ENCODE results near the gene SIRPG.
"Not testable (repeated sequence)": the region's sequence is repeated elsewhere in the genome, so short reads cannot be mapped to it uniquely, and the experiment has no call there.

SIRPG gene

DNA sequence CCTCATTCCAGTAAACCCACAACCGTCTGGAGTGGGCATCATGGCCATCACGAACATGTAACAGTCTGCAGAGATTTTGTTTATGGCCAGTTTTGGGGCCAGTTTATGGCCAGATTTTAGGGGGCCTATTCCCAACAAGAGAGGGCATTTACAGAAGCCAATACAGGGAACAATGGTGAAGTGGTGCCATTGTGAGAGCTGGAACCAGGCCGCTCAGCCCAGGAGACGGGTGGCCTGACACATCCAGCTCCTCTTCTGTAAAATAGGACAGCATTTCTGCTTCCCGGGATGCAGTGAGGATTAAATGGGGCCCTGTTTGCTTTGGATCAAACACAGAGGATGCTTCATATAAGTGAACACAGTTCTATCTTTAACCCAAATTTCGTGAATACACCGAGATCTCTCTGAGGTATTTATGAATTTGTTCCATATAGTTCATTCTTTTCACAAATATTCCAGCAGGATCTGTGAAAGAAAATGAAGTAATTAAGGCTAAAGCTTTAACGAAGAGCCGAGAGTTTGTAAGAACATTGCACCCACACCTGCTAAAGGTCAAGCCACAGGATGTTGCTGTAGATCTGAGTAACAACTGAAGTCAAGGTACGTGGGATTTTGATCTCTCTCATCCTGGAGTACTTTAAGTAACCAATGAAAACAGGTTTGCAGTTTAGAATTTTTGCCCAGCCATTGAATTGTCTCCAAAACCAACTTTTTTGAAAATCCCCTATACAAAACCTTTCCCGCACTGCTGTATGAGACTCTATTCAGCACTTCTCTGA lies 14.5 kb upstream of the SIRPG start:
- DNase-seq (ENCODE audit: low read depth) = no peak

DNA sequence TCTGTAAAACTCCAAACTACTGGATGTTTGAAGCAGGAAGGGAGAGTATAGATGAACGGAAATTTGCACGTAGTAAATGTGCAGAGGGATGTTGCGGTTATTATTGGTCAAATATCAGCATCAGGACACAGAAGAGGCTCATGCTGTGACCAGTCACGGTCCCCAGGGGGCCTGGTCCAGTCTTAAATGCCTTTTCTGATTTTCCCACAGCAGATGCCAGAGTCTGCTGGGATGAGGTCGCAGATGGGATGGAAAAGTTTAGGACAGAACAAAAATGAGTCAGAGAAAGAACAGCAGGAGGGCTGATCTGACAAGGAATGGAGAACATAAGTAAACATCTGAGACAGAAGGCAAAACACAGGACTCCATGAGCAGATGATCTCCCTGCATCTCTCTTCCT lies 11.7 kb upstream of the SIRPG start:
- no peak for DNase-seq (ENCODE audit: low read depth)

DNA sequence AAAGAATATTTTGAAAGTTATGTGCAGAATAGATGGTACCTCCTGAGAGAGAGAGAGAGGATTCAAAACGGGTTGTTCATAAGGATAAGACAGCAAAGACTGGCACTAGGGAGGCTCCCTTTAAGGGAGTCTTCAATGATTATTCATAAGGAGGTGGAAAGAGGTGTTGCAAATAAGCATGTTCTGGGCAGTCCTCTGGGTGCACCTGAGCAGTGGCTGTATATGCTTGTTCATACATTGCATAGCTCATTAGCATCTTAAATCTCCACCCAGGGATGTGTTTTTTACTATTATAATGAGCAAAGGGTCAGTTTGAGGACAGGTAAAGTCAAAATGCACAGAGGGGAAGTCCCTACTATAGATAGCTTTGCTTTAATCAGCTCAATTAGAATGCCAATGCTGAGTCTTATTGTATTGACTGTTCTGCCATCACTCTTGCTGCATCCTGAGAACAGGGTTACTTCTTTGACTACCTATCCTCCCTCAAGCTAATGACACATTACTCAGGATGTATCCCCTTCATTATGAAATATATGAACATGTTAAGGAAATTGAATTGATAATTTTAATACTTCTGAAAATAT lies 10.0 kb upstream of the SIRPG start:
- no peak for DNase-seq (ENCODE audit: low read depth)

DNA sequence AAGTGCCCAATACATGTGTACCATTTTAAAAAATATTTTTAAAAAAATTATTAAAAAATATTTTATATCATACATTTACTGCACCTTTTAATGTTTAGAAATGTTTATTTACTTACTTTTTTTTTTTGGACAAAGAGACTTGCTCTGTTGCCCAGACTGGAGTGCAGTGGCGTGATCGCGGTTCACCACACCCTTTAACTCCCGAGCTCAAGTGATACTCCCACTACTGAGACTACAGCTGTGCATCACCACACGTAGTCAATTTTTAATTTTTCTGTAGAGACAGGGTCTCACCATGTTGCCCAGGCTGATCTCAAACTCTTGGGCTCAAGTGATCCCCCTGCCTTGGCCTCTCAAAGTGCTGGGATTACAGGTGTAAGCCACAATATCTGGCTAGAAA lies 9.2 kb upstream of the SIRPG start:
- no peak for DNase-seq (ENCODE audit: low read depth)

DNA sequence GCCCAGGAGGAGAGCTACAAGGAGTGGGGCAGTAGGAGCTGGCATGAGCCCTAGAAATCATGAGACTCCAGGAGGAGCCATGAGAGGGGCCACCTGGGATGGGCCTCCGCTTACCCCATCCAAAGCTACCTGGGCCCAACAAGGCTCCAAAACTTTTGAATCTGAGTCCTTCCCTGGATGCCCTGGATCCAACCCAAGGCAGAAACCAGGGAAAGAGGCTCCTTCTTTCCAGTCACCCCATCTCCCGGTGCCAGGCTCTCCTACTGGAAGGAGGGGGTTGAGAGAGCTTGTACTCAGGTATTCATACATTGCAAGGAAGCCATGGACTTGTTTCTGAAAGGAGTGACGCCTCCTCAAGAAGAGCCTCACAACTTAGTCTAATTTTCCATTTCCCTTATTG lies 7.8 kb upstream of the SIRPG start:
- no peak for DNase-seq (ENCODE audit: low read depth)

DNA sequence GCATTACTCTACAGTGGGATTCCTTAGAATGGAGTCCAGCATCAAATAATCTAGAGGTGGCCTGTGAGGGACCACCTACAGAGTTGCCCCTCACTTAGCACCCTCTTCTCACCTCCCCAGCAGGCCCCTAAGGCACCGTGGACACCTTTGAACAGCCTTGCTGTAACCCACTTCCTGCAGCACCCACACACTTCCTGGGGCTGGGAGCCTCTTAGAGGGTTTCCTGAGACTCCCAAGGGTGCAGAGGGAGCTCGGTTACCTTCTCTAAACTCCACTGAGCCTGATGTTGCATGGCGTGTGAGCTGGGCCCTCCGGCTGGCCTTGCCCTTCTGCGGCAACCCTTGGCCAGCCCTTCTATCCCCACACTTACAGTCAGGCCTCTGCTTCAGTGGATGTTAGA lies 7.3 kb upstream of the SIRPG start:
- DNase-seq (ENCODE audit: low read depth) = no peak

DNA sequence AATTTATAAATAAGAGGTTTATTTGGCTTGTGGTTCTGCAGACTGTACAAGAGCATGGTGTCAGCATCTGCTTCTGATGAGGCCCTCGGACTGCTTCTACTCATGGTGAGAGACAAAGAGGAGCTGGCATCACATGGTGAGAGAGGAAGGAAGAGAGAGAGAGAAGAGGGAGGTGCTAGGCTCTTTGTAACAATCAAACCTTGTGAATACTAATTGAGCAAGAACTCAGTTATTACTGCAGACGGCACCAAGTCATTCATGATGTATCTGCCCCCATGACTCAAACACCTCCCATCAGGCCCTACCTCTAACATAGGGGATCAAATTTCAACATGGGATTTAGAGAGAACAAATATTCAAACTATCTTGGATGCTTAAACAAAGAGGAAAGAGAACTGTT lies 6.3 kb upstream of the SIRPG start:
- no peak for DNase-seq (ENCODE audit: low read depth)

DNA sequence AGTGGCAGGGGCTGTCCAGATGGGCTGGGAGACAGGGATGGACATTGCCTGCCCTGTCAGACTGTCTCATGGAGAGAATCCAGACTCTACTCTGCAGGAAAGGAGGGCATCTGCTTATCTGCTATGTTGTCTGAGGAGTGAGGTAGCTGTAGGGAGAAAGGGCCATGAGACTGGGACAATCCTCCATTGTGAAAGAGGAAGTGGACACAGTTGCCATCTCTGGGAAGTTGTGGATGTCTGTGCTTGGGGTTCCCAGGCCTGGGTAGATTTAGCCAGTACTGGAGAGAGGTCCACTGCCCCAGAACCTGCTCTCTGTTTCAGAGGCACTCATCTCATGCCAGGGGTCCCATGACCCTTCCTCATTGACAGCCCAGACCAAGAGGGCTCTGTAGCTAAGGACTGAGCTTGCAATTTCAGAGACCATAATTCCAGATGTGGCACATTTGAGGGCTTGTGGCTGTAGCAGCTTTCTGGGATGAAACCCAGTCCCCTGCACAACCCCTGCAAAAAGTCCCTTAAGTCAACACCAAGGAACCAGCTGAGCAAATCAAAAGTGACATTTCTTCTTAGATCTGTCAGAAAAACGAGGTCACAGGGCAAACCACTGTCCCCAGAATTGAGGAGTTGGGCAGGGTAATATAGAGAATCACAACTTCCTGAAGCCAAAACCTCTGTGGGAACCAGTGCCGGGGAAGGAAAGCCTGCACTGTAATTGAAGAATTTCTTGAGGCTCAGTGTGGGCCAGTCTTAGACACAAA lies 4.1 kb upstream of the SIRPG start:
- no peak for DNase-seq (ENCODE audit: low read depth)

DNA sequence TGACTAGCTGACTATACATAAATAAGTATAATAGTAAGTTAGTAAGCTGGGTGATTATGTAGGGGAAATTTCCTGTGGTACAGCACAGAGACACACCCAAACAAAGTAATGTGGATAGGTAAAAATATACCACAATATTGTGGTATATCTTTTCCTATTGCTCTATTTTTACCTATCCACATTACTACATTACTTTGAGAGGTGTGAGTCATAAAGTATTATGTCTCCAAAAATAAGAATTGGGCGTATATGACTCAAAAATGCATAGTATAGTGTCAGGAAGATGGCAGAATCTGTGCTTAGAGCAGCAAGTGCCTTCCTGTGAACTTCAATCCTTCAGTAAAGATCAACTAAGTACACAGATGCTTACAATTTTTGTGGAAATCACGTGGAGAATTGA lies 2.7 kb upstream of the SIRPG start:
- DNase-seq (ENCODE audit: low read depth) = no peak

DNA sequence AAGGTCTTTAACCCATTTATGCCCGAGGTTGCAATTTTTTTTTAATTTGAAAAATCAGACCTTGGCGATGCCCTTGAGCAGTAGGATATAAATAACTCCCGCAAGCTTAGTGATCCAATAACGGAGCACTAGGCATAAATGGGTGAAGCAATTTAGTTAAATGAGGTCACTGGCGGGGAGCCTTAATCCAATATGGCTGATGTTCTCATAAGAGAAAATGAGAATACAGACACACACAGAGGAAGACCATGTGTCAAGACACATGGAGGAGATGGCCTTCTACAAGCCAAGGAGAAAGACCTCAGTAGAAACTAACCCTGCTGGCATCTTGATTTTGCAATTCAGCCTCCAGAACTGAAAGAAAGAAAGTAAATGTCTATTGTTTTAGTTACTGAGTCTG lies 735 bp downstream of the SIRPG start:
- DNase-seq (ENCODE audit: low read depth) = no peak

DNA sequence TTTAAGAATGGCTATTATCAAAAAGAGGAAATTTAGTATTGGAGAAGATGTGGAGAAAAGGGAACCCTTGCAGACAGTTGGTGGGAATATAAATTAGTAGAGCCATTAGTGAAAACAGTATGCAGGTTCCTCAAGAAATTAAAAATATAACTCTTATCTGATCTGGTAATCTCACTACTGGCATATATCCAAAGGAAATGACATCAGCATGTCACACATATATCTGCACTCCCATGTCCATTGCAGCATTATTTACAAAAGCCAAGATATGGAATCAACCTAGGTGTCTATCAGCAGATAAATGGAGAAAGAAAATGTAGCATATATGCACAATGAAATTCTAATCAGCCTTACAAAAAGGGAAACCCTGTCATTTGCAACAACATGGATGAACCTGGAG lies 2.6 kb downstream of the SIRPG start:
- DNase-seq (ENCODE audit: low read depth) = no peak

DNA sequence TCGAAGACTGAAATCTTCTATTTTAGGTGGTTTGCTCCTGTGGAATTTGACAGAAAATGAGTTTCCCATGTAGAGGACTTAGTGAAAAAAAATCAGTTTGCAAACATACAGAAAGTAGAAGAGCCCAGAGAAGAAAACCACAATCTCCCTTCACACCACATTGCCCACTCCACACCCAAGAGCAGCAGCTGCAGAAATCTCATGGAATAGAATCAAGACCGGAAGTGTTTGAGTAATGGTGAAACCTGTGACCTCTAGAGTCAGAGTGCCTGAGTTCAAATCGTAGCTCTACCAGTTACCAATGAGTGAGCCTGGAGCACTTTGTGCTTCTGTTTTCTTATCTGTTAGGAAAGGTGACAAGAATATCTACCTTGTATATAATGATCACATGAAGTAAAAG lies 4.6 kb downstream of the SIRPG start:
- no peak for DNase-seq (ENCODE audit: low read depth)

DNA sequence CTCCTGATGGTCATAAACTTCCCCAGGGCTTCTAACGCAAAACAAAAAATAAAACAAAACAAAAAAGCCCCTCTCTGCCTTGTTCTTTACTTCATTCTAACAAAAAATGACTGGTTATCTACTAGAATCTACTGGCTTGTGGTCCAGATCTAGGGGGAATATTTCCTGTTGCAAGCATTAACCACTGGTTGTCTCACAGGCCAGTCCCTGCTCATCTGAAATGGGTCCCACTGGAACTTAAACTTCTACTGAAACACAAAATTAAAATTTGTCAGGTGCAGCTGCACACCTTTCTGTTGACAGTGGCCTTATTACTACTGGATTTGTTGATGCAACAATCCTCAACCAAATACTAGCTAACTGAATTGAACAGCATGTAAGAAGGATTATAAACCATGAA lies 5.5 kb downstream of the SIRPG start:
- no peak for DNase-seq (ENCODE audit: low read depth)

DNA sequence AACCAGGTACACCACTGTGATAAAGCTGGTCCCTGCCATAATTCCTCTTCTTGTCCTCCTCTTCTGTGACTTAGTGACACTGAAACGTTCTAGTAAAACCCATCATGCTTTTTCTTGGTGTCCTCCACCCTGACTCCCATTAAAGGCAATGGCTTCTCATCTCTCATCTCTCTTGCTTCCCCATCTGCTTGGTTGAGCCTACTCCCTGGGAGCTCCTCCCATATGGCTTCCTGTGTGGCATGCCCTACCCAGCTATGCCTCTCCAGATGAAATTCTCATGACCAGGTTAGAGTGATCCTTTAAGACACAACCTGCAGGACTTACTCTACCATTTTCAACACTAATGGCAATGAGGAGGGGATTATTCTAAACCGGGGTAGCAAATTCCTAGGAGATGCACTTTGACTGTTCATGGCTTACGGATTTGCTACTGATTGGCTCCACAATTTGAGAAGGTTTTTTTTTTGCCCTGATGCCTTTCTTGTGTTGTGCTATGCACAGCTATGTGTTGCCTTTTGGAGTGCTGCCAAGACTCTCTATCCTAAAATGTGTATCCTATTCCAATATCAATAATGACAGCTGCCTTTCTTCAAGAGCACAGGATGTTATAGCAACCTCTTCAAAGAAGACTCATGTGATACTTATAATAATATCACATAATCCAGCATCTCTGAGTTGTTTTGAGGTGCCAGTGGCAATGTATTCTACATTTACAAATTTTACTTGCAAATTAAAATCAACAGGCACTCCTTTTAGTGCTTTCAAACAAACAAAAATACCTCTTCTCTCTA lies 6.1 kb downstream of the SIRPG start:
- no peak for DNase-seq (ENCODE audit: low read depth)

DNA sequence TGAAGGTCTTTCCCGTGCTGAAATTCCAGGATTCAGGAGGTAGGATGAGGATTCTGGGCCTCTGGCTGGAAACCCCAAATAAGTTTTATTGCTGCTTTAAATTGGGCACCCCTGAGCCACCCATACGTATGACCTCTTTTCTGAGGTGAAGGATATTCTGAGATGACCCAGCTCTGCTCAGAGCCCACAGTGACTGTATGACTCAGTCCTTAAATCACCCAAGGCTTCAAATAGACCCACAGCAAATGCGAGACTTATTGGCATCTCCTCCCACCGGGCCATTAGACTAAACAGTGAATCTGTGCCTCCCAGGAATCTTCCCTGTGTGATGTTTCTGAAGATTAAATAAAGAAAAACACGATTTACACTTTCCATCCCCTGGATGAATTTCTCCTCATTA lies 9.5 kb downstream of the SIRPG start:
- no peak for DNase-seq (ENCODE audit: low read depth)

DNA sequence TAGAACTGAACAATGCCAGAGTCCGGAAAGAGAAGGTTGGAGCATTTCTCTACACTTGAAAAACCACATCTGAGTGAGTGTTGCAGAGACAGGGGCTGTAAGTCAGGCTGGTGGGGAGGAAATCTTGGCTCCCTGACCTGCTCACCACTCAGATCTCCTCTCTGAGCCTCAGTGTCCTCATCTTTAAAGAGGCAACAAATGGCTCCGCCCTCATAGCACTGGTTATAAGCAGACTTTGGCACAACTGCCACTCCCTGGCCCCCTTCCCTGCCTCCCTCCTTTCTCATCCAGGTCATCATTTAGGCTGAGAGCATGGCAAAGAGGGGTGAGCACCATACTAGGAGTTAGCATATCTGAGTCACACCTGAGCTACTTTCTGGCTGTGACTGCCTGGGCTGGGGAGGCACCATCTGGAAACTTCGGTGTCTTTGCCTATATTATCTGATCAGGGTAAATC lies 10.6 kb downstream of the SIRPG start:
- no peak for DNase-seq (ENCODE audit: low read depth)

DNA sequence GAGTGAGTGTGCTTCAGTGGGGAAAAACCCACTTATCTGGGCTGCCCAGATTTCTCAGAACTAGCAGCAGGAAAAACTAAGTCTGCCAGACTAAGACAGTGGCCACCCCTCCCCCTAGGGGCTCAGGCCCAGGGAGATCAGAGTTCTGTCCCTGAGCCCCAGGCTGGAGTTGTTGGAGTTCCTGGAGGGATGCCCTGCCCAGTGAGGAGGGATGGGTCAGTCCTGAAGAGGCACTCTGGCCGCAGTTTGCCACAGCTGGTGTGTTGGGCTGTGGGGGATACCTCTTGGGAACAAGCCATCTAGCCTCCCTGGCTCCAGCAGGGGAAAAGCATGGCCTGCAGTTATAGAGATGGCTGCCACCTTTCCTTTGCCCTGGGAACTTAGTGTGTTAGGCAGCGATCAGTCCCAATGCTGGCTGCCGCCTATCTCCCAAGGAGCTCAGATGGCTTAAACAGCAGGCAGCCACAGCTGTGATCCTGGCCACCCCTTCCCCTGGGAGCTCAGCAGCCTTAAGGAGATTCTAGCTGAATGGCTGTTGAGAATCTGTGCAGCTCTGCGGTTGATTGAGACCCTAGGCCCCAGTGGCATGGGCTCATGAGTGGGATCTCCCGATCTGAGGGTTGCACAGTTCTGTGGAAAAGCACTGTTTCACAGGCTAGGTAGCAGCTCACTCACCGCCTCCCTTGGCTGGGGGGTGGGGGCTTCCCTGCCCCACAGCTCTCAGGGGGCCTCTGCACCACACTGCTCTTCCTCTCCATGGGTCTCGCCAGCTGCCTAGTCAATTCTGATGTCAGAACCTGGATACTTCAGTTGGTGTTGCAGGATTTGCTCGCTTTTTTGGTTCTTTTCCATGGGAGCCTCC lies 13.2 kb downstream of the SIRPG start:
- DNase-seq (ENCODE audit: low read depth) = no peak

DNA sequence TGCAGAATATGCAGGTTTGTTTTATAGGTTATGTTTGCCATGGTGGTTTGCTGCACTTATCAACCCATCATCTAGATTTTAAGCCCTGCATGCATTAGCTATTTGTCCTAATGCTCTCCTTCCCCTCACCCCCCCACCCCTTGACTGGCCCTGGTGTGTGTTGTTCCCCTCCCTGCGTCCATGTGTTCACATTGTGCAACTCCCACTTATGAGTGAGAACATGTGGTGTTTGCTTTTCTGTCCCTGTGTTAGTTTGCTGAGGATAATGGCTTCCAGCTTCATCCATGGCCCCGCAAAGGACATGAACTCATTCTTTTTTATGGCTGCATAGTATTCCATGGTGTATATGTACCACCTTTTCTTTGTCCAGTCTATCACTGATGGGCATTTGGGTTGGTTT lies 18.9 kb downstream of the SIRPG start:
- not testable (repeated sequence) for DNase-seq (ENCODE audit: low read depth)

DNA sequence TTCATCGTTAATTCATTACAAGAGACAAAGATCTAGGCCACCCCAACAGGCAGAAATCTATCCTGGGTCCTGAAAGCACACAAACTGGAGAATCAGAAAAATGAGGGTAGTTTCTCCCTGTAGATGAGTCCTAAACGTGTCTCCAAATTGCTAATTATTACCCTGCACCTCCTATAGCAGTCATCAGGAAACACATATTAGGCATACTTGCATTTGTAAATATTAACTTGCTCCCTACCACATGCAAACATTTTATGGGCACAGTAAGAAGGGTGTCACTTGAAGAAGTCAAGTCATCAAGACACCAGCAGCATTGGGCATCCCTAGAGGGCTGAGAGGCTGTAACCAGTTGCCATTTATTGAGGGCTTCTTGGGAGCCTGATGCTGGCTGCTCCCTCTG lies 19.8 kb downstream of the SIRPG start:
- no peak for DNase-seq (ENCODE audit: low read depth)

DNA sequence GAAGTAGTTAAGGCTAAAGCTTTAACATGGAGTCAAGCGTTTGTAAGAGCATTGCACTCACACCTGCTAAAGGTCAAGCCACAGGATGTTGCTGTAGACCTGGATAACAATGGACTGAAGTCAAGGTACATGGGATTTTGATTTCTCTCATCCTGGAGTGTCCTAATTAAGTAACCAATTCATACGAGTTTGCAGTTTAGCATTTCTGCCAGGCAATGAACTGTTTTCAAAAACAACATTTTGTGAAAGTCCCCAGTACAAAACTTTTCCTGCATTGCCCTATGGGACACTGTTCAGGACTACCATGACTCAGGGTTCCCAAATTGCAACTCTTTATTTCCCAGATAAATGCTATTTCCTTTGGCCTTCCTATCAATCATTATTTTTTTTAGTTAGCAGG lies 20.4 kb downstream of the SIRPG start:
- DNase-seq (ENCODE audit: low read depth) = no peak

DNA sequence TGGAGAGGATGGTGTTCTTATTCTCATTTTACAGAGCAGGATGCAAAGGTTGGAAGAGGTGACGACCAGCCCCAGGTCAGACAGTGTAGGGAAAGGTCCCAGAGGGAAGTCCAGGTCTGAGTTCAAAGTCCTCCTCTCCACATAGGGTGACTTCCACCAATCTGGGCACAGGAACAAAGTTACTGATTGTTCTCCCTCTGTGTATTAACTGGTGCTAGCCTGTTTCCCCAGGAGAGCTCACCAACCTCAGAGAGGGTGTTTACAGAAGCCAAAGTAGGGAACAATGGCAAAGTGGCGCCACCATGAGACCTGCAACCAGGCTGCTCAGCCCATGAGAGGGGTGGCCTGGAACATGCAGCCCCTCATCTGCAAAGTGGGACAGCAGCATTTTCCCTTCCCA lies 21.0 kb downstream of the SIRPG start:
- no peak for DNase-seq (ENCODE audit: low read depth)
